Esophagus squamous epithelium (tissue), 4 donors: ENCODE results near the gene CA10.

Experiments
- POLR2A ChIP-seq, 4 donors: fragments of 450-650 bp; IDR thresholded peaks; one replicate each; pipeline ENCODE4 v1.6.1; 2017; ENCODE audit warnings: antibody characterized with exemption in 4 of 4, mild to moderate bottlenecking in 4 of 4, moderate library complexity in 3 of 4
- TF ChIP-seq, protein P1 (sequence below), 6 experiments: fragments of 450-650 bp in 4 of 6; fragments of 200-600 bp in 2 of 6; sonication (generic) in 2 of 6; IDR thresholded peaks; one replicate each; pipeline ENCODE4 v1.5.1; 2016 to 2019; ENCODE audit warnings: antibody characterized with exemption in 6 of 6, mild to moderate bottlenecking in 4 of 6, moderate library complexity in 4 of 6

DNA sequence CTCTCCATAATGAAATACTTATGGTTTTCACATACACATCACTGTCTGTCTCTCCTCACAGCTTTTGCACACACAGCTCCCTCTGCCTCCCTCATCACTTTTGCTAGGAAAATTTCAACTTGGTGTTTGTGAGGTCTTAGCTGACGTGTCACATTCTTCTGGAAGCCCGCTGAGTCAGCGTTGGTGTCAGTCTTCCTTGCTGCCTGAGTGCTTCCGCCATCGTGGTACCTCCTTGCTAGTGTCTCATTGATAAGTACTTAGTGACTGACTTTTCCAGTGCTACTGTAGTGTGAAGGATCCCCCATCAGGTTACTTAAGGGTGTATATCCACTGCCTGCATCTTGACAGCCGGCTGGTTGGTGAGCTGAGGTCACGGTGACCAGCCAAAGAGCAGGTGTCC lies 33.5 kb downstream of the CA10 start:
- TF ChIP-seq, protein P1, sequence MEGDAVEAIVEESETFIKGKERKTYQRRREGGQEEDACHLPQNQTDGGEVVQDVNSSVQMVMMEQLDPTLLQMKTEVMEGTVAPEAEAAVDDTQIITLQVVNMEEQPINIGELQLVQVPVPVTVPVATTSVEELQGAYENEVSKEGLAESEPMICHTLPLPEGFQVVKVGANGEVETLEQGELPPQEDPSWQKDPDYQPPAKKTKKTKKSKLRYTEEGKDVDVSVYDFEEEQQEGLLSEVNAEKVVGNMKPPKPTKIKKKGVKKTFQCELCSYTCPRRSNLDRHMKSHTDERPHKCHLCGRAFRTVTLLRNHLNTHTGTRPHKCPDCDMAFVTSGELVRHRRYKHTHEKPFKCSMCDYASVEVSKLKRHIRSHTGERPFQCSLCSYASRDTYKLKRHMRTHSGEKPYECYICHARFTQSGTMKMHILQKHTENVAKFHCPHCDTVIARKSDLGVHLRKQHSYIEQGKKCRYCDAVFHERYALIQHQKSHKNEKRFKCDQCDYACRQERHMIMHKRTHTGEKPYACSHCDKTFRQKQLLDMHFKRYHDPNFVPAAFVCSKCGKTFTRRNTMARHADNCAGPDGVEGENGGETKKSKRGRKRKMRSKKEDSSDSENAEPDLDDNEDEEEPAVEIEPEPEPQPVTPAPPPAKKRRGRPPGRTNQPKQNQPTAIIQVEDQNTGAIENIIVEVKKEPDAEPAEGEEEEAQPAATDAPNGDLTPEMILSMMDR (IDR thresholded peaks at IDR 0.05), result no peak
- TF ChIP-seq POLR2A (IDR thresholded peaks at IDR 0.05), result no peak
